ENCODE results near the gene UTP4. TPM values are rescaled to one million over a fixed set of nuclear protein-coding genes. Genes with fewer than 3 reads are reported as not detected.
"Not testable (repeated sequence)": the region's sequence is repeated elsewhere in the genome, so short reads cannot be mapped to it uniquely, and the experiment has no call there.

The UTP4 gene
- total RNA-seq, 2 experiments from 2014 or later: 40.1 to 40.3 TPM

DNA sequence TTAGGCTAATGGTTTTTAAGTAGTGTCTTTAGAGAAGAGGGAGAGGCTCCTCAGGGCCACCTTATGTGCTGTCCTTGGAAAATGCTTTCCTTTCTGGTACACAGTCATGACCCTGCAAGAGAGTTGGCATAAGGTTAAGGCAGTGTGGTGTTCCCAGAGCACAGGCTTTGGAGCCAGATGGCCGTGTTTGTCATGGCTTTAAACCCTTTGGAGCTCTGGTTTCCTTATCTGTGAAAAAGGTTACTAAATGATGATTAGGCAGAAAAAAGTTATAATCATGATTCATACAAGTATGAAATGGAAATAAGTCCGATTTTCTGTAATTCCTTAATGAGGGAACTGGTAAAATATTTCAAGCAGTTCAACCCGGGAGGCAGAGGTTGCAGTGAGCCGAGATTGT is 13.2 kb downstream of the UTP4 start:
- no peak overlapping the region for H3K27ac Mint-ChIP-seq
- CTCF ChIA-PET: no interaction called here
- ATAC-seq (ENCODE audit: poor library complexity): no peak
- Histone ChIP-seq H3K4me3 (ENCODE audit: low read length) (no peak overlapping the region), H3K36me3 (ENCODE audit: insufficient read depth, low read length) (peaks cover 52% of the 10 kb centered on the region), H3K4me1 (ENCODE audit: insufficient read depth, low read length) (no peaks in the 10 kb centered on the region), H3K27me3 (ENCODE audit: control insufficient read depth in 1 of 2, insufficient read depth in 2 of 2, low read length in 2 of 2) (no peaks in the 10 kb centered on the region), H3K27ac (ENCODE audit: low read depth in 1 of 2, low read length in 2 of 2) (no peak overlapping the region), H3K9me3 (ENCODE audit: control insufficient read depth in 1 of 2, insufficient read depth in 1 of 2, low read length in 2 of 2) (no peaks in the 10 kb centered on the region)
- no peaks in the 10 kb centered on the region for H3K9me3 Mint-ChIP-seq
- intact Hi-C loops (cut with DNase I, micrococcal nuclease): no loop called here
- H3K4me1 Mint-ChIP-seq (ENCODE audit: low read depth): peaks cover 5% of the 10 kb centered on the region
- DNase-seq: no peak
- H3K27me3 Mint-ChIP-seq: no peaks in the 10 kb centered on the region
- H3K4me3 Mint-ChIP-seq: no peak overlapping the region
- POLR2A ChIA-PET: interaction anchor here (1.0 kb wide), 1 partner anchor 13 kb away, joined by 3 read pairs; no protein-coding TSS in a partner anchor
- H3K36me3 Mint-ChIP-seq (ENCODE audit: low read depth): peaks cover 67% of the 10 kb centered on the region
- TF ChIP-seq, protein P1, sequence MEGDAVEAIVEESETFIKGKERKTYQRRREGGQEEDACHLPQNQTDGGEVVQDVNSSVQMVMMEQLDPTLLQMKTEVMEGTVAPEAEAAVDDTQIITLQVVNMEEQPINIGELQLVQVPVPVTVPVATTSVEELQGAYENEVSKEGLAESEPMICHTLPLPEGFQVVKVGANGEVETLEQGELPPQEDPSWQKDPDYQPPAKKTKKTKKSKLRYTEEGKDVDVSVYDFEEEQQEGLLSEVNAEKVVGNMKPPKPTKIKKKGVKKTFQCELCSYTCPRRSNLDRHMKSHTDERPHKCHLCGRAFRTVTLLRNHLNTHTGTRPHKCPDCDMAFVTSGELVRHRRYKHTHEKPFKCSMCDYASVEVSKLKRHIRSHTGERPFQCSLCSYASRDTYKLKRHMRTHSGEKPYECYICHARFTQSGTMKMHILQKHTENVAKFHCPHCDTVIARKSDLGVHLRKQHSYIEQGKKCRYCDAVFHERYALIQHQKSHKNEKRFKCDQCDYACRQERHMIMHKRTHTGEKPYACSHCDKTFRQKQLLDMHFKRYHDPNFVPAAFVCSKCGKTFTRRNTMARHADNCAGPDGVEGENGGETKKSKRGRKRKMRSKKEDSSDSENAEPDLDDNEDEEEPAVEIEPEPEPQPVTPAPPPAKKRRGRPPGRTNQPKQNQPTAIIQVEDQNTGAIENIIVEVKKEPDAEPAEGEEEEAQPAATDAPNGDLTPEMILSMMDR (IDR thresholded peaks at IDR 0.05): no peak

DNA sequence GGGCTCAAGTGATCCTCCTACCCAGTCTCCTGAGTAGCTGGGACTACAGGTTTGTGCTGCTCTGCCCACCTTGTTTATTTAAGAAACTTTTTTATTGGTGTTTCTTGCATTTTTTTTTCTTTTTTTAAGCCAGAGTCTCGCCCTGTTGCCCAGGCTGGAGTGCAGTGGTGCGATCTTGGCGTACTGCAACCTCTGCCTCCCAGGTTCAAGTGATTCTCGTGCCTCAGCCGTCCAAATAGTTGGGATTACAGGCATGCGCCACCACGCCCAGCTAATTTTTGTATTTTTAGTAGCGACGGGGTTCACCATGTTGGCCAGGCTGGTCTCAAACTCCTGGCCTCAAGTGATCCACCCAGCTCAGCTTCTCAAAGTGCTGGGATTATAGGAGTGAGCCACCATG is 17.2 kb downstream of the UTP4 start:
- DNase-seq; H3K27ac ChIP-seq (ENCODE audit: low read depth in 1 of 2, low read length in 2 of 2); H3K9me3 ChIP-seq (ENCODE audit: control insufficient read depth in 1 of 2, insufficient read depth in 1 of 2, low read length in 2 of 2); H3K27me3 ChIP-seq (ENCODE audit: control insufficient read depth in 1 of 2, insufficient read depth in 2 of 2, low read length in 2 of 2); H3K27ac Mint-ChIP-seq; H3K4me1 Mint-ChIP-seq (ENCODE audit: low read depth); H3K4me1 ChIP-seq (ENCODE audit: insufficient read depth, low read length); ATAC-seq (ENCODE audit: poor library complexity); H3K9me3 Mint-ChIP-seq; H3K4me3 Mint-ChIP-seq; H3K27me3 Mint-ChIP-seq; H3K4me3 ChIP-seq (ENCODE audit: low read length): not testable (repeated sequence)
- CTCF ChIA-PET: interaction anchor here (0.9 to 3.0 kb wide), 6 partner anchors 8 to 145 kb away, joined by 3 to 44 read pairs (median 4); no protein-coding TSS in a partner anchor
- H3K36me3 Mint-ChIP-seq (ENCODE audit: low read depth): peaks cover 66% of the 10 kb centered on the region
- POLR2A ChIA-PET: interaction anchor here (1.0 to 1.1 kb wide), 2 partner anchors 42 to 137 kb away, joined by 3 to 5 read pairs; no protein-coding TSS in a partner anchor
- peaks cover 56% of the 10 kb centered on the region for H3K36me3 ChIP-seq (ENCODE audit: insufficient read depth, low read length)
- intact Hi-C loops (cut with DNase I, micrococcal nuclease): loop anchor here (1.0 kb wide), 1 partner anchor 138 kb away; no protein-coding TSS in a partner anchor

DNA sequence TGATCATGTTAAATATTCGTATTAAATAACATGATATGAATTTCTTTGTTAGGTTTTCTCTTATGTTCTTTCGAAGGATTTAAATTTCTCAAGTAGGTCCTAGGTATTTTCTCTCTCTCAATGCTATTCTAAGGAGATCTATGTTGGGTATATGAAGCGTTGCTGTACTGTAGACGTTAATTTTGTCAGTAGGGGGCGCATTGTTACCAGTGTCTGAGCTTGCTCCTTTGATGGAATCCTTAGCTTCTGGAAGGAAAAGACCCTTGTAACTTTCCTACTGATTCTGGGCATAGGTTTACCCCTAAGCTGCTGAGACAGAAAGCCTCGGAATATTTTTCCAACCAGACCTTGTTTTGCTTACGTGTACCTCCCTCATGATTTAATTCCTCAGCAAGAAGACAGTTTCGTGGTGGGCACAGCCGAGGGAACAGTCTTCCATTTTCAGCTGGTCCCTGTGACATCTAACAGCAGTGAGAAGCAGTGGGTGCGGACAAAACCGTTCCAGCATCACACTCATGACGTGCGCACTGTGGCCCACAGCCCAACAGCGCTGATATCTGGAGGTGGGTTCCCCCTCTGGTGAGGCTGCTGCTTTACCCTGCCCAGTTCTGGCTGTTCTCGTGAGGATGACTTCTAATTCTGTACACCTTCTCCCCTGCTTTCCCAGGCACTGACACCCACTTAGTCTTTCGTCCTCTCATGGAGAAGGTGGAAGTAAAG is 17.9 kb downstream of the UTP4 start:
- H3K4me1 Mint-ChIP-seq (ENCODE audit: low read depth): peaks cover 5% of the 10 kb centered on the region
- H3K27me3 Mint-ChIP-seq: no peaks in the 10 kb centered on the region
- Histone ChIP-seq H3K4me3 (ENCODE audit: low read length) (no peak overlapping the region), H3K36me3 (ENCODE audit: insufficient read depth, low read length) (peaks cover 57% of the 10 kb centered on the region), H3K9me3 (ENCODE audit: control insufficient read depth in 1 of 2, insufficient read depth in 1 of 2, low read length in 2 of 2) (no peaks in the 10 kb centered on the region), H3K27me3 (ENCODE audit: control insufficient read depth in 1 of 2, insufficient read depth in 2 of 2, low read length in 2 of 2) (no peaks in the 10 kb centered on the region), H3K27ac (ENCODE audit: low read depth in 1 of 2, low read length in 2 of 2) (no peak overlapping the region), H3K4me1 (ENCODE audit: insufficient read depth, low read length) (no peaks in the 10 kb centered on the region)
- intact Hi-C loops (cut with DNase I, micrococcal nuclease): loop anchor here (1.0 kb wide), 1 partner anchor 137 kb away; no protein-coding TSS in a partner anchor
- H3K9me3 Mint-ChIP-seq: no peaks in the 10 kb centered on the region
- peaks cover 71% of the 10 kb centered on the region for H3K36me3 Mint-ChIP-seq (ENCODE audit: low read depth)
- ATAC-seq (ENCODE audit: poor library complexity): peak; percentile 81
- CTCF ChIA-PET: interaction anchor here (0.6 to 3.0 kb wide), 12 partner anchors 9 to 819 kb away, joined by 3 to 44 read pairs (median 3); no protein-coding TSS in a partner anchor
- POLR2A ChIA-PET: interaction anchor here (0.8 to 1.1 kb wide), 3 partner anchors 38 to 136 kb away, joined by 3 to 5 read pairs (median 3); no protein-coding TSS in a partner anchor
- H3K4me3 Mint-ChIP-seq: no peak overlapping the region
- DNase-seq: peak in 11 of 14 experiments; percentile 10 to 83 (median 33)
- TF ChIP-seq, protein P1 (IDR thresholded peaks at IDR 0.05): peak; percentile 89
- H3K27ac Mint-ChIP-seq: no peak overlapping the region

Measured in CD4-positive, alpha-beta T cell (primary cell).